ENCODE measurements around the gene PFDN2. TPM values are rescaled to one million over a fixed set of nuclear protein-coding genes. Genes with fewer than 3 reads are reported as not detected.

PFDN2 gene
- total RNA-seq, 1 experiment from 2014 or later, result 34.1 TPM

GRCh38 chr1:161131523-161132409, 13.9 kb upstream of the PFDN2 start:
- Histone ChIP-seq H3K79me2 (ENCODE audit: low read length) (peaks cover 72% of the 10 kb centered on the region), H2AFZ (ENCODE audit: low read length) (no peak overlapping the region), H3K4me1 (ENCODE audit: low read length) (peaks cover 34% of the 10 kb centered on the region), H3K9me2 (replicated peaks; ENCODE audit: insufficient read depth, low read length) (no peaks in the 10 kb centered on the region), H3K36me3 (ENCODE audit: insufficient read depth, low read length) (peaks cover 21% of the 10 kb centered on the region), H3K27me3 (ENCODE audit: low read length) (no peaks in the 10 kb centered on the region), H3K4me3 (ENCODE audit: low read length) (peak overlapping the region; percentile 90), H3K9ac (ENCODE audit: low read length) (peak overlapping the region; percentile 87), H4K20me1 (ENCODE audit: insufficient read depth, low read depth, low read length) (no peaks in the 10 kb centered on the region), H3K27ac (ENCODE audit: low read length) (peak overlapping the region; percentile 72), H3K4me2 (ENCODE audit: low read depth, low read length, poor library complexity, severe bottlenecking) (peak overlapping the region; percentile 89), H3K9me3 (ENCODE audit: low read length) (no peaks in the 10 kb centered on the region)
- peak; percentile 61 for DNase-seq

DNA sequence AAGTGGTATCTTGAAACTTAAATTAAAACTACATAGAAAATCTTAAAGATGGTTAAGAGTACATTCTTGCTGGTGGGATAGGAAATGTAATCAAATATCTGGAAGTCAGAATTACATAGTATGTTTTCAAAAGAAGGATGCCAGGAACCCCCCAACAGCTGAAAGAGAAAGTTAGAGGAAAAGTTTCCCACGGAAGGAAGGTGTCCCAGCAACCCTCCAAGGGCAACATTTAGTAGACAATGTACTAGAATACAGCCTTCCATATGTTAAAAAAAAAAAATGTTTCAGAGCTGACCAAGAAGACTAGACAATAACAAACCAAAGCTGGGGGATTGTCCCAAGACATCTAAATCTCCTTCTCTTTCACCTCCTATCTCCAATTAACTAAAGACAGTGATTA, 12.4 kb upstream of the PFDN2 start:
- Histone ChIP-seq H3K27me3 (ENCODE audit: low read length) (no peaks in the 10 kb centered on the region), H3K27ac (ENCODE audit: low read length) (no peak overlapping the region), H2AFZ (ENCODE audit: low read length) (no peak overlapping the region), H3K79me2 (ENCODE audit: low read length) (peaks cover 81% of the 10 kb centered on the region), H3K4me1 (ENCODE audit: low read length) (peaks cover 34% of the 10 kb centered on the region), H3K4me3 (ENCODE audit: low read length) (no peak overlapping the region), H4K20me1 (ENCODE audit: insufficient read depth, low read depth, low read length) (no peaks in the 10 kb centered on the region), H3K9me2 (replicated peaks; ENCODE audit: insufficient read depth, low read length) (no peaks in the 10 kb centered on the region), H3K36me3 (ENCODE audit: insufficient read depth, low read length) (peaks cover 28% of the 10 kb centered on the region), H3K4me2 (ENCODE audit: low read depth, low read length, poor library complexity, severe bottlenecking) (peak overlapping the region; percentile 89), H3K9me3 (ENCODE audit: low read length) (no peaks in the 10 kb centered on the region), H3K9ac (ENCODE audit: low read length) (no peak overlapping the region)
- no peak for DNase-seq

GRCh38 chr1:161128591-161129420, 11.0 kb upstream of the PFDN2 start:
- no peak overlapping the region for H3K4me2 ChIP-seq (ENCODE audit: low read depth, low read length, poor library complexity, severe bottlenecking)
- H3K27ac ChIP-seq (ENCODE audit: low read length), result no peak overlapping the region
- peaks cover 28% of the 10 kb centered on the region for H3K36me3 ChIP-seq (ENCODE audit: insufficient read depth, low read length)
- H4K20me1 ChIP-seq (ENCODE audit: insufficient read depth, low read depth, low read length), result no peaks in the 10 kb centered on the region
- H3K27me3 ChIP-seq (ENCODE audit: low read length), result no peaks in the 10 kb centered on the region
- no peaks in the 10 kb centered on the region for H3K9me3 ChIP-seq (ENCODE audit: low read length)
- no peak overlapping the region for H2AFZ ChIP-seq (ENCODE audit: low read length)
- H3K4me1 ChIP-seq (ENCODE audit: low read length), result peaks cover 32% of the 10 kb centered on the region
- no peak overlapping the region for H3K4me3 ChIP-seq (ENCODE audit: low read length)
- no peaks in the 10 kb centered on the region for H3K9me2 ChIP-seq (replicated peaks; ENCODE audit: insufficient read depth, low read length)
- DNase-seq, result no peak
- H3K9ac ChIP-seq (ENCODE audit: low read length), result no peak overlapping the region
- peaks cover 74% of the 10 kb centered on the region for H3K79me2 ChIP-seq (ENCODE audit: low read length)

- no peaks in the 10 kb centered on the region for H3K27me3 ChIP-seq (ENCODE audit: low read length)
- no peaks in the 10 kb centered on the region for H3K9me2 ChIP-seq (replicated peaks; ENCODE audit: insufficient read depth, low read length)
- H4K20me1 ChIP-seq (ENCODE audit: insufficient read depth, low read depth, low read length), result no peaks in the 10 kb centered on the region
- H3K79me2 ChIP-seq (ENCODE audit: low read length), result peaks cover 64% of the 10 kb centered on the region
- no peak overlapping the region for H3K27ac ChIP-seq (ENCODE audit: low read length)
- H3K9me3 ChIP-seq (ENCODE audit: low read length), result no peaks in the 10 kb centered on the region
- peaks cover 24% of the 10 kb centered on the region for H3K4me1 ChIP-seq (ENCODE audit: low read length)
- no peak overlapping the region for H3K9ac ChIP-seq (ENCODE audit: low read length)
- DNase-seq, result no peak
- no peak overlapping the region for H3K4me3 ChIP-seq (ENCODE audit: low read length)
- no peak overlapping the region for H3K4me2 ChIP-seq (ENCODE audit: low read depth, low read length, poor library complexity, severe bottlenecking)
- peaks cover 32% of the 10 kb centered on the region for H3K36me3 ChIP-seq (ENCODE audit: insufficient read depth, low read length)
- H2AFZ ChIP-seq (ENCODE audit: low read length), result no peak overlapping the region
Observed at GRCh38 chr1:161127649-161128048, 9.8 kb upstream of the PFDN2 start.

DNA sequence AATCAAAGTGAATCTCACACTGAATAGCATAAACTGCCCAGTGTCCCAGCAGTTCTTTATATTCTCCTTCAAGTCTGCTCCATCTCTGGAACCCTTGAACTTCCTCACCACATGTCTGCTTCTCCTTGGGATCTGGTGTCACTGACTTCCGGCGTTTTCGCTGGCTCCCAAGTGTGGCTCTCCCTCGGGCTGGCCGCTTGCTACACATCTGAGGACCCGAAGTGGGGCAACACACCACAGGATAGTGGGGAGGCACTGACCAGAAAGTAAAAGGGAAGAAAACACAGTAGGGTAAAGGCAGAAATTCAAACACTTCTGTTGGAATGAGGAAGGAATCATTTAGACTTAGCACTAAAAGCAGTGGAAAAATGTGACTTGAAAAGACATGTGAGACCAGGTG, 5.1 kb upstream of the PFDN2 start:
- Histone ChIP-seq H4K20me1 (ENCODE audit: insufficient read depth, low read depth, low read length) (no peaks in the 10 kb centered on the region), H2AFZ (ENCODE audit: low read length) (no peak overlapping the region), H3K9me2 (replicated peaks; ENCODE audit: insufficient read depth, low read length) (no peaks in the 10 kb centered on the region), H3K4me1 (ENCODE audit: low read length) (peaks cover 29% of the 10 kb centered on the region), H3K36me3 (ENCODE audit: insufficient read depth, low read length) (peaks cover 46% of the 10 kb centered on the region; the same call in 1 of the 2 replicates), H3K27ac (ENCODE audit: low read length) (no peak overlapping the region), H3K4me2 (ENCODE audit: low read depth, low read length, poor library complexity, severe bottlenecking) (no peak overlapping the region), H3K4me3 (ENCODE audit: low read length) (no peak overlapping the region), H3K9ac (ENCODE audit: low read length) (no peak overlapping the region), H3K9me3 (ENCODE audit: low read length) (no peaks in the 10 kb centered on the region), H3K79me2 (ENCODE audit: low read length) (peaks cover 44% of the 10 kb centered on the region), H3K27me3 (ENCODE audit: low read length) (no peaks in the 10 kb centered on the region)
- no peak for DNase-seq

DNA sequence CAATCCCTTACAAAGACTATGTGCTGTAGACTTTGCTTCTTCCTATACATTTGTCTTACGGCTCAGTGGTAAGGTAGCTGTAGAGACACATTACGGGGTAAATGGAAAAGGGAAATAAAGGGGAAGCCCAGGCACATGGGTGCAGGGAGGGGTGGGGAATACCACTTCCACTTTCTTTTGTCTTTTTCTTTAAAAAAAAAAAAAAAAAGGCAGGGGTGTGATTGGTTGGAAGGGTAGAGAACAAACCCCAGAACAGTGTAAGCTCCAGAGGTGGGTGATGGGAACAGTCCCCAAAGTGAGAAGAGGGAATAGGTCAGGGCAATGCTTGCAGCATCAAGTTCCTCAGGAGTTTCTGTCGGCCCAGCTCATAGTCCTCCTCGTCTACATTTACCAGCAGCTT, 4.0 kb upstream of the PFDN2 start:
- Histone ChIP-seq H3K4me1 (ENCODE audit: low read length) (peaks cover 28% of the 10 kb centered on the region), H3K79me2 (ENCODE audit: low read length) (peaks cover 46% of the 10 kb centered on the region), H3K9me3 (ENCODE audit: low read length) (no peaks in the 10 kb centered on the region), H3K9me2 (replicated peaks; ENCODE audit: insufficient read depth, low read length) (no peaks in the 10 kb centered on the region), H4K20me1 (ENCODE audit: insufficient read depth, low read depth, low read length) (no peaks in the 10 kb centered on the region), H3K27ac (ENCODE audit: low read length) (no peak overlapping the region), H2AFZ (ENCODE audit: low read length) (no peak overlapping the region), H3K9ac (ENCODE audit: low read length) (no peak overlapping the region), H3K36me3 (ENCODE audit: insufficient read depth, low read length) (peaks cover 36% of the 10 kb centered on the region; the same call in 1 of the 2 replicates), H3K27me3 (ENCODE audit: low read length) (no peaks in the 10 kb centered on the region), H3K4me2 (ENCODE audit: low read depth, low read length, poor library complexity, severe bottlenecking) (no peak overlapping the region), H3K4me3 (ENCODE audit: low read length) (no peak overlapping the region)
- no peak for DNase-seq

GRCh38 chr1:161121042-161121650, 3.3 kb upstream of the PFDN2 start:
- Histone ChIP-seq H3K4me3 (ENCODE audit: low read length) (no peak overlapping the region), H3K4me2 (ENCODE audit: low read depth, low read length, poor library complexity, severe bottlenecking) (no peak overlapping the region), H3K36me3 (ENCODE audit: insufficient read depth, low read length) (peaks cover 33% of the 10 kb centered on the region; the same call in 1 of the 2 replicates), H3K9me2 (replicated peaks; ENCODE audit: insufficient read depth, low read length) (no peaks in the 10 kb centered on the region), H3K9ac (ENCODE audit: low read length) (no peak overlapping the region), H3K27ac (ENCODE audit: low read length) (no peak overlapping the region), H3K27me3 (ENCODE audit: low read length) (no peaks in the 10 kb centered on the region), H3K9me3 (ENCODE audit: low read length) (no peaks in the 10 kb centered on the region), H3K79me2 (ENCODE audit: low read length) (peaks cover 49% of the 10 kb centered on the region), H3K4me1 (ENCODE audit: low read length) (peaks cover 35% of the 10 kb centered on the region), H4K20me1 (ENCODE audit: insufficient read depth, low read depth, low read length) (peaks cover 5% of the 10 kb centered on the region; the same call in 1 of the 2 replicates), H2AFZ (ENCODE audit: low read length) (no peak overlapping the region)
- no peak for DNase-seq
